Fibroblast of gingiva (primary cell): ENCODE measurements around the gene APBA1.

Experiments
- DNase-seq: peaks from one replicate; pipeline ENCODE4 v3.0.0-alpha.2; 2011; ENCODE audit warnings: low read depth

APBA1 gene

GRCh38 chr9:69519470-69520240, 152.5 kb downstream of the APBA1 start:
- DNase-seq = peak; percentile 1

GRCh38 chr9:69516353-69517322, 155.5 kb downstream of the APBA1 start:
- DNase-seq = no peak

- no peak for DNase-seq
Observed at GRCh38 chr9:69515810-69516209, 156.4 kb downstream of the APBA1 start.

- DNase-seq = no peak
Observed at GRCh38 chr9:69513141-69513820, 158.9 kb downstream of the APBA1 start.

GRCh38 chr9:69504058-69504457, 168.1 kb downstream of the APBA1 start:
- no peak for DNase-seq

GRCh38 chr9:69502671-69503301, 169.4 kb downstream of the APBA1 start:
- DNase-seq = peak; percentile 7

- DNase-seq = no peak
Observed at GRCh38 chr9:69500896-69501295, 171.3 kb downstream of the APBA1 start.

GRCh38 chr9:69499959-69500358, 172.2 kb downstream of the APBA1 start:
- no peak for DNase-seq

- DNase-seq = no peak
Observed at GRCh38 chr9:69499407-69499806, 172.8 kb downstream of the APBA1 start.

- no peak for DNase-seq
Observed at GRCh38 chr9:69498470-69498869, 173.7 kb downstream of the APBA1 start.

- no peak for DNase-seq
Observed at GRCh38 chr9:69497816-69498215, 174.4 kb downstream of the APBA1 start.

GRCh38 chr9:69496846-69497450, 175.2 kb downstream of the APBA1 start:
- DNase-seq = no peak

GRCh38 chr9:69495296-69495695, 176.9 kb downstream of the APBA1 start:
- no peak for DNase-seq

GRCh38 chr9:69494763-69495162, 177.4 kb downstream of the APBA1 start:
- DNase-seq = no peak

GRCh38 chr9:69494208-69494607, 178.0 kb downstream of the APBA1 start:
- no peak for DNase-seq

GRCh38 chr9:69486498-69486897, 185.7 kb downstream of the APBA1 start:
- no peak for DNase-seq

- no peak for DNase-seq
Observed at GRCh38 chr9:69485466-69485865, 186.7 kb downstream of the APBA1 start.

GRCh38 chr9:69483886-69484422, 188.2 kb downstream of the APBA1 start:
- no peak for DNase-seq

- DNase-seq = no peak
Observed at GRCh38 chr9:69476797-69477196, 195.4 kb downstream of the APBA1 start.

- DNase-seq = no peak
Observed at GRCh38 chr9:69476016-69476415, 196.2 kb downstream of the APBA1 start.

- DNase-seq = no peak
Observed at GRCh38 chr9:69474821-69475220, 197.3 kb downstream of the APBA1 start.
